GM10266 (cell line): ENCODE results near the gene SLC15A3.

ENCODE experiments used
- DNase-seq: peaks from one replicate; pipeline ENCODE4 v3.0.0; 2012; ENCODE audit errors: extremely low spot score
- TF ChIP-seq, protein P1 (sequence below): IDR thresholded peaks from 2 replicates; pipeline ENCODE4 v1.5.1; 2012; ENCODE audit warnings: mild to moderate bottlenecking, low read depth; ENCODE audit not compliant: control insufficient read depth, insufficient read depth; ENCODE audit errors: missing control alignments

The SLC15A3 gene

DNA sequence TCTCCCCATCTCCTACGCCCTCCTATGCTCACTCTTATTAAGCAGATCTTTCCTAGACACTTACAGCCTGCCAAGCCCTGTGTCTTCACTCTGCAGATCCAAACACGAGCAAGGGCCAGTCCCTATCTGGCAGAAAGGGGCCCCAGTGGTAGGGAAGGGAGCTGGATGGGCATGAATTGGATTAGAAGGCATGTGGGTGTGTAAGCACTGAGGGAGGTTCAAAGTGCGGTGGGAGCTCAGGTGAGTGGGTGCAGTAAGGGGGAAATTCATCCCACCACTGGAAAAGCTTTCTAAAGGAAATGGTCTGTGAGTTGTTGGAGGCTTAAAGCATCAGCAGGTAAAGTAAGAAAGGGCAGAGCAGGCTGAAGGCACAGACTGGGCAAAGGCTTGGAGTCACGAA lies 22.2 kb downstream of the SLC15A3 start:
- DNase-seq, result no peak

DNA sequence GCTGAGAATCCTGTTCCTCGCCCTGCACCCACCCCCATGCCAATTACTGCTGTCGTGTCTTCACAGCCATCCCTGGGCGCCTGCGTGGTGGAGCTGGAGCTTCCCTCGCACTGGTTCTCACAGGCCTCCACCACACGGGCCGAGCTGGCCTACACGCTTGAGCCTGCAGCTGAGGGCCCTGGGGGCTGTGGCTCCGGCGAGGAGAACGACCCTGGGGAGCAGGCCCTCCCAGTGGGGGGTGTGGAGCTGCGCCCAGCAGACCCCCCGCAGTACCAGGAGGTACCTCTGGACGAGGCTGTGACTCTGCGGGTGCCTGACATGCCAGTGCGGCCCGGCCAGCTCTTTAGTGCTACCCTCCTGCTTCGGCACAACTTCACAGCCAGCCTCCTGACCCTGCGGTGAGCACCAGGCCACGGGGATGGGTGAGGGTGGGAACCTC lies 23.4 kb downstream of the SLC15A3 start:
- TF ChIP-seq, protein P1, sequence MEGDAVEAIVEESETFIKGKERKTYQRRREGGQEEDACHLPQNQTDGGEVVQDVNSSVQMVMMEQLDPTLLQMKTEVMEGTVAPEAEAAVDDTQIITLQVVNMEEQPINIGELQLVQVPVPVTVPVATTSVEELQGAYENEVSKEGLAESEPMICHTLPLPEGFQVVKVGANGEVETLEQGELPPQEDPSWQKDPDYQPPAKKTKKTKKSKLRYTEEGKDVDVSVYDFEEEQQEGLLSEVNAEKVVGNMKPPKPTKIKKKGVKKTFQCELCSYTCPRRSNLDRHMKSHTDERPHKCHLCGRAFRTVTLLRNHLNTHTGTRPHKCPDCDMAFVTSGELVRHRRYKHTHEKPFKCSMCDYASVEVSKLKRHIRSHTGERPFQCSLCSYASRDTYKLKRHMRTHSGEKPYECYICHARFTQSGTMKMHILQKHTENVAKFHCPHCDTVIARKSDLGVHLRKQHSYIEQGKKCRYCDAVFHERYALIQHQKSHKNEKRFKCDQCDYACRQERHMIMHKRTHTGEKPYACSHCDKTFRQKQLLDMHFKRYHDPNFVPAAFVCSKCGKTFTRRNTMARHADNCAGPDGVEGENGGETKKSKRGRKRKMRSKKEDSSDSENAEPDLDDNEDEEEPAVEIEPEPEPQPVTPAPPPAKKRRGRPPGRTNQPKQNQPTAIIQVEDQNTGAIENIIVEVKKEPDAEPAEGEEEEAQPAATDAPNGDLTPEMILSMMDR, result no peak

More for the DNA sequence above, 22.2 kb downstream of the SLC15A3 start:
- TF ChIP-seq, protein P1, result no peak

DNA sequence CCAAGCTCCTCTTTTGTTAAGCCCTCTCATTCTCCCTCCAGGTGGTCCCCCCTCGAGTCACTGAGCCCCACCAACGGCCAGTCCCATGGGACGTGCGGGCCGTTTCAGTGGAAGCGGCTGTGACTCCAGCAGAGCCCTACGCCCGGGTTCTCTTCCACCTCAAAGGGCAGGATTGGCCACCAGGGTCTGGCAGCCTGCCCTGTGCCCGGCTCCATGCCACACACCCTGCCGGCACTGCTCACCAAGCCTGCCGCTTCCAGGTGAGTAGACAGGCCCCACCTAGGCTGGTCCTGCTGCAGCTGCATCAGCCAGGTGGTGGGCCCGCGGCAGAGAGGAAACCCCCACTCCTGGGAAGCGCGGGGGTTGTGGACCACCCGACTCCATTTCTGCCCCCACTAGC lies 24.4 kb downstream of the SLC15A3 start:
- TF ChIP-seq, protein P1, result no peak

More for the DNA sequence above, 23.4 kb downstream of the SLC15A3 start:
- DNase-seq, result no peak

DNA sequence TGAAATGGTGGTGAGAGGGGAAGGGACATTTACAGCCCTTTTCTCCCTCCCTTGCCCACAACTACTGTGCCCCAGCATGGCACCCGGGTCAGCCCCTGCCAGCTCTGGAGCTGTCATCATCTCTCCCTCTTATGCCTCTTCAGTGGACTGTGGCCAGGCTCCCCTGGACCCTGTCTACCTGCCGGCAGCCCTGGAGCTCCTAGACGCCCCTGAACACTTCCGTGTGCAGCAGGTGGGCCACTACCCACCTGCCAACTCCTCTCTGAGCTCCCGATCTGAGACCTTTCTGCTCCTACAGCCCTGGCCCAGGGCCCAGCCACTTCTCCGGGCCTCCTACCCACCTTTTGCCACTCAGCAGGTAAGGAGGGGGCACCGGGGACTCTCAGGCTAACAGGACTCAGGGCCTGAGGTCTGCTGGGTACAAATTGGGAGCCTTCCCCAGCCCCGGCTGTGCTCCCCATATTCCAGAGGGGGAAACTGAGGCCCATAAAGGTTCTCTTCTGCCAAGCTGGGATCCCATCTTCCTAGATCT lies 24.8 kb downstream of the SLC15A3 start:
- no peak for DNase-seq
- TF ChIP-seq, protein P1, result no peak

More for the DNA sequence above, 24.4 kb downstream of the SLC15A3 start:
- no peak for DNase-seq

- no peak for DNase-seq
- TF ChIP-seq, protein P1, result no peak
Observed at GRCh38 chr11:60926500-60926899, 25.5 kb downstream of the SLC15A3 start.

DNA sequence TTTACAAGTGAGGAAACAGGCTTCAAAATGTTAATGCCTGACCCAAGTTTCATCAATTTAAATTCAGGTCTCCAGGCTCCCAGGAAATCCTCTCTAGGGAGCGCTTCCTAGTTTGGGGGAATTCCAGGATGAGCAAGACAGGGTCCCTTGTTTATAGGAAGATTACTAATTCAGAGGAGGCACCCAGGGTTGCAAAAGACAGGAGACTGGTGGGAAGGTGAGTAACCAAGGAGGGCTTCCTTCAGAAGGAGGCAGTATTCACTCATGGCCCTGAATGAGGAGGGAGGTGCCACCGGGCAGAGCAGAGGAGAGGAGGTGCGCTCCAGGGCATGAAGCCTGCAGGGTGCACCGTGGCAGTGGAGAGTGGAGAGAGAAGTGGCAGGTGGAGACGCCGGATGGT lies 26.1 kb downstream of the SLC15A3 start:
- no peak for DNase-seq
- TF ChIP-seq, protein P1, result no peak

GRCh38 chr11:60924906-60925853 lies 26.8 kb downstream of the SLC15A3 start:
- DNase-seq, result peak; percentile 67
- TF ChIP-seq, protein P1, result no peak
